ENCODE results near the gene TAF7. TPM values are rescaled to one million over a fixed set of nuclear protein-coding genes. Genes with fewer than 3 reads are reported as not detected.
"Not testable (repeated sequence)": the region's sequence is repeated elsewhere in the genome, so short reads cannot be mapped to it uniquely, and the experiment has no call there.

Gene TAF7
- total and polyA plus RNA-seq, 4 donors = 53.5 to 79.1 (median 62.6) TPM

DNA sequence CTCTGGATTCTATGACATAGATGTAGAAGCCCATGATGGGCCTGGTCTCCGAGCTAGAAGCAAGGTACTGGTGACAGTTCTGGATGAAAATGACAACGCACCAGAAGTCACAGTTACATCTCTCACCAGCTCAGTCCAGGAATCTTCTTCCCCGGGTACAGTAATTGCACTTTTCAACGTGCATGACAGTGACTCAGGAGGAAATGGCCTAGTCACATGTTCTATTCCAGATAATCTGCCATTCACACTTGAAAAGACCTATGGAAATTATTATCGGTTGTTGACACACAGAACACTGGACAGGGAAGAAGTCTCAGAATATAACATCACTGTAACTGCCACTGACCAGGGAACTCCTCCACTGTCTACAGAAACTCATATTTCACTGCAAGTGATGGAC lies 35.5 kb upstream of the TAF7 start:
- ATAC-seq (ENCODE audit: low FRiP score) (no peak), DNase-seq (no peak)
- H3K27ac ChIP-seq (ENCODE audit: low read depth in 1 of 2, low read length in 2 of 2) = no peak overlapping the region
- H3K4me3 ChIP-seq (ENCODE audit: low read length in 2 of 2) = no peak overlapping the region
- no peaks in the 10 kb centered on the region for H3K4me1 ChIP-seq (ENCODE audit: control insufficient read depth in 1 of 2, insufficient read depth in 2 of 2, low read length in 2 of 2)
- intact Hi-C loops (cut with DNase I) = loop anchor here in 1 of 2 donors (10.0 kb wide), 1 partner anchor 121 kb away; no protein-coding TSS in a partner anchor
- peaks cover 38% of the 10 kb centered on the region for H3K9me3 ChIP-seq (ENCODE audit: control insufficient read depth, low read length)
- H3K36me3 ChIP-seq (ENCODE audit: control insufficient read depth in 1 of 2, insufficient read depth in 2 of 2, low read length in 1 of 2) = no peaks in the 10 kb centered on the region
- no peaks in the 10 kb centered on the region for H3K27me3 ChIP-seq (ENCODE audit: control insufficient read depth in 1 of 2, insufficient read depth in 2 of 2, low read length in 1 of 2)
- WGBS, 2 donors = 66 to 68% methylated on average over 5 of the region's 5 CpGs

GRCh38 chr5:141355641-141356040 lies 35.1 kb upstream of the TAF7 start:
- DNase-seq = peak in 1 of 2 donors; percentile 46
- WGBS, 2 donors = 45 to 46% methylated on average over 24 of the region's 24 CpGs
- H3K27ac ChIP-seq (ENCODE audit: low read depth in 1 of 2, low read length in 2 of 2) = no peak overlapping the region
- no peaks in the 10 kb centered on the region for H3K4me1 ChIP-seq (ENCODE audit: control insufficient read depth in 1 of 2, insufficient read depth in 2 of 2, low read length in 2 of 2)
- H3K4me3 ChIP-seq (ENCODE audit: low read length in 2 of 2) = no peak overlapping the region
- H3K36me3 ChIP-seq (ENCODE audit: control insufficient read depth in 1 of 2, insufficient read depth in 2 of 2, low read length in 1 of 2) = no peaks in the 10 kb centered on the region
- peaks cover 41% of the 10 kb centered on the region for H3K9me3 ChIP-seq (ENCODE audit: control insufficient read depth, low read length)
- intact Hi-C loops (cut with DNase I) = loop anchor here in 1 of 2 donors (10.0 kb wide), 1 partner anchor 121 kb away; no protein-coding TSS in a partner anchor
- no peaks in the 10 kb centered on the region for H3K27me3 ChIP-seq (ENCODE audit: control insufficient read depth in 1 of 2, insufficient read depth in 2 of 2, low read length in 1 of 2)
- ATAC-seq (ENCODE audit: low FRiP score) = no peak

- no peak for ATAC-seq (ENCODE audit: low FRiP score)
- intact Hi-C loops (cut with DNase I) = loop anchor here in 1 of 2 donors (10.0 kb wide), 1 partner anchor 120 kb away; no protein-coding TSS in a partner anchor
- H3K4me3 ChIP-seq (ENCODE audit: low read length in 2 of 2) = no peak within 1 kb of the TSS
- DNase-seq = peak in 1 of 2 donors; percentile 59
- 7 to 15% methylated on average over 29 of the region's 29 CpGs for WGBS, 2 donors
- H3K4me1 ChIP-seq (ENCODE audit: control insufficient read depth in 1 of 2, insufficient read depth in 2 of 2, low read length in 2 of 2) = no peaks in the 10 kb centered on the region
- H3K9me3 ChIP-seq (ENCODE audit: control insufficient read depth, low read length) = peaks cover 40% of the 10 kb centered on the region
- H3K36me3 ChIP-seq (ENCODE audit: control insufficient read depth in 1 of 2, insufficient read depth in 2 of 2, low read length in 1 of 2) = no peaks in the 10 kb centered on the region
- H3K27ac ChIP-seq (ENCODE audit: low read depth in 1 of 2, low read length in 2 of 2) = no peak within 1 kb of the TSS
- no peaks in the 10 kb centered on the region for H3K27me3 ChIP-seq (ENCODE audit: control insufficient read depth in 1 of 2, insufficient read depth in 2 of 2, low read length in 1 of 2)
Observed at GRCh38 chr5:141354900-141355469, 34.4 kb upstream of the TAF7 start, which contains the start of gene PCDHGA4. TSS of gene PCDHGA4 (plus strand) at chr5:141355021. CDS start at chr5:141355108, 87 bp downstream.

DNA sequence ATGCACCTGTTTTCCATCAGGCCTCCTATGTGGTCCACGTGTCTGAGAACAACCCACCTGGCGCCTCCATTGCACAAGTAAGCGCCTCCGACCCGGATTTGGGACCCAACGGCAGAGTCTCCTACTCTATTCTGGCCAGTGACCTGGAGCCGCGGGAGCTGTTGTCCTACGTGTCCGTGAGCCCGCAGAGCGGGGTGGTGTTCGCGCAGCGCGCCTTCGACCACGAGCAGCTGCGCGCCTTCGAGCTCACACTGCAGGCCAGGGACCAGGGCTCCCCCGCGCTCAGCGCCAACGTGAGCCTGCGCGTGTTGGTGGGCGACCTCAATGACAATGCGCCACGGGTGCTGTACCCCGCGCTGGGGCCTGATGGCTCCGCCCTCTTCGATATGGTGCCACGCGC lies 31.0 kb upstream of the TAF7 start:
- no peaks in the 10 kb centered on the region for H3K4me1 ChIP-seq (ENCODE audit: control insufficient read depth in 1 of 2, insufficient read depth in 2 of 2, low read length in 2 of 2)
- intact Hi-C loops (cut with DNase I) = loop anchor here in 1 of 2 donors (10.0 kb wide), 1 partner anchor 117 kb away; no protein-coding TSS in a partner anchor
- DNase-seq (peak in 1 of 2 donors; percentile 44), ATAC-seq (ENCODE audit: low FRiP score) (no peak)
- H3K27me3 ChIP-seq (ENCODE audit: control insufficient read depth in 1 of 2, insufficient read depth in 2 of 2, low read length in 1 of 2) = no peaks in the 10 kb centered on the region
- H3K9me3 ChIP-seq (ENCODE audit: control insufficient read depth, low read length) = peaks cover 35% of the 10 kb centered on the region
- no peaks in the 10 kb centered on the region for H3K36me3 ChIP-seq (ENCODE audit: control insufficient read depth in 1 of 2, insufficient read depth in 2 of 2, low read length in 1 of 2)
- 28 to 29% methylated on average over 27 to 36 of the region's 36 CpGs for WGBS, 2 donors
- no peak overlapping the region for H3K27ac ChIP-seq (ENCODE audit: low read depth in 1 of 2, low read length in 2 of 2)
- H3K4me3 ChIP-seq (ENCODE audit: low read length in 2 of 2) = peak overlapping the region in 1 of 2 donors; percentile 38

DNA sequence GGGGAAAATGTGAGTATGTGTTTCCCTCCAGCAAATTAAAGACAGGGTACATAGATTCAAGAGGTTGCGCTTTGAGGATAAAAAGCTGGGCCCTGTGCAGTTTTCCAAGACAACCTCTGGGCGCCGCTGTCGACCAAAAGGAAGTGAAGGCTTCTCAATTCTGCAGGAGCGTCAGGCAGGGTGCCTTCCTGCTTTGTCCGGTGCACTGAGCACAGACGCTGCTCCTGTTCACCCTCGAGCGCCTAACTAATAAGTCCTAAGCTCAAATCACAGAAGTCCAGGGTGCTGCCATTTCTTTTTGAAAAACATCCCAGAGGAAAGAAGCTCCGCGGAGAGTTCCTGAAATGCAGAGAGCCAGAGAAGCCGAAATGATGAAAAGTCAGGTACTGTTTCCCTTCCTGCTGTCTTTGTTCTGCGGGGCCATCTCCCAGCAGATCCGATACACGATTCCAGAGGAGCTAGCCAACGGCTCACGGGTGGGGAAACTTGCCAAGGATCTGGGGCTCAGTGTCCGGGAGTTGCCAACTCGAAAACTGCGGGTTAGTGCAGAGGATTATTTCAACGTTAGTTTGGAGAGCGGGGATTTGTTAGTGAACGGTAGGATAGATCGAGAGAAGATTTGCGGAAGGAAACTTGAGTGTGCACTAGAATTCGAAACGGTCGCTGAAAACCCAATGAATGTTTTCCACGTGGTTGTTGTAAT lies 29.5 kb upstream of the TAF7 start, which contains the start of gene PCDHGB1:
Gene PCDHGB1, plus strand, starts transcription at position 183 of the 703 bp plus-strand sequence. Its CDS starts 162 bp downstream, at position 345.
- Histone ChIP-seq H3K4me1 (ENCODE audit: control insufficient read depth in 1 of 2, insufficient read depth in 2 of 2, low read length in 2 of 2) (no peaks in the 10 kb centered on the region), H3K27ac (ENCODE audit: low read depth in 1 of 2, low read length in 2 of 2) (no peak within 1 kb of the TSS), H3K36me3 (ENCODE audit: control insufficient read depth in 1 of 2, insufficient read depth in 2 of 2, low read length in 1 of 2) (no peaks in the 10 kb centered on the region), H3K27me3 (ENCODE audit: control insufficient read depth in 1 of 2, insufficient read depth in 2 of 2, low read length in 1 of 2) (no peaks in the 10 kb centered on the region), H3K9me3 (ENCODE audit: control insufficient read depth, low read length) (peaks cover 34% of the 10 kb centered on the region), H3K4me3 (ENCODE audit: low read length in 2 of 2) (no peak within 1 kb of the TSS)
- 21 to 23% methylated on average over 29 of the region's 29 CpGs for WGBS, 2 donors
- DNase-seq (peak in 1 of 2 donors; percentile 62), ATAC-seq (ENCODE audit: low FRiP score) (no peak)
- intact Hi-C loops (cut with DNase I) = loop anchor here in 1 of 2 donors (10.0 kb wide), 1 partner anchor 115 kb away; no protein-coding TSS in a partner anchor

DNA sequence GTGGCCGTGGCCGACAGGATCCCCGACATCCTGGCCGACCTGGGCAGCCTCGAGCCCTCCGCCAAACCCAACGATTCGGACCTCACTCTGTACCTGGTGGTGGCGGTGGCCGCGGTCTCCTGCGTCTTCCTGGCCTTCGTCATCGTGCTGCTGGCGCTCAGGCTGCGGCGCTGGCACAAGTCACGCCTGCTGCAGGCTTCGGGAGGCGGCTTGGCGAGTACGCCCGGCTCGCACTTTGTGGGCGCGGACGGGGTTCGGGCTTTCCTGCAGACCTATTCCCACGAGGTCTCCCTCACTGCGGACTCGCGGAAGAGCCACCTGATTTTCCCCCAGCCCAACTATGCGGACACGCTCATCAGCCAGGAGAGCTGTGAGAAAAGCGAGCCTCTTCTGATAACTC lies 25.4 kb upstream of the TAF7 start:
- H3K4me3 ChIP-seq (ENCODE audit: low read length in 2 of 2); H3K27me3 ChIP-seq (ENCODE audit: control insufficient read depth in 1 of 2, insufficient read depth in 2 of 2, low read length in 1 of 2); H3K27ac ChIP-seq (ENCODE audit: low read depth in 1 of 2, low read length in 2 of 2); intact Hi-C loops (cut with DNase I); ATAC-seq (ENCODE audit: low FRiP score); DNase-seq; H3K36me3 ChIP-seq (ENCODE audit: control insufficient read depth in 1 of 2, insufficient read depth in 2 of 2, low read length in 1 of 2); H3K4me1 ChIP-seq (ENCODE audit: control insufficient read depth in 1 of 2, insufficient read depth in 2 of 2, low read length in 2 of 2): not testable (repeated sequence)
- H3K9me3 ChIP-seq (ENCODE audit: control insufficient read depth, low read length) = peaks cover 33% of the 10 kb centered on the region
- WGBS, 2 donors = 32 to 37% methylated on average over 26 to 29 of the region's 35 CpGs

GRCh38 chr5:141345327-141345726 lies 24.7 kb upstream of the TAF7 start:
- ATAC-seq (ENCODE audit: low FRiP score) (no peak), DNase-seq (no peak)
- WGBS, 2 donors = 26 to 33% methylated on average over 20 of the region's 20 CpGs
- peaks cover 36% of the 10 kb centered on the region for H3K9me3 ChIP-seq (ENCODE audit: control insufficient read depth, low read length)
- no peaks in the 10 kb centered on the region for H3K4me1 ChIP-seq (ENCODE audit: control insufficient read depth in 1 of 2, insufficient read depth in 2 of 2, low read length in 2 of 2)
- intact Hi-C loops (cut with DNase I) = no loop called here
- H3K36me3 ChIP-seq (ENCODE audit: control insufficient read depth in 1 of 2, insufficient read depth in 2 of 2, low read length in 1 of 2) = no peaks in the 10 kb centered on the region
- H3K4me3 ChIP-seq (ENCODE audit: low read length in 2 of 2) = no peak overlapping the region
- peaks cover 0 to 1% of the 10 kb centered on the region in 2 donors for H3K27me3 ChIP-seq (ENCODE audit: control insufficient read depth in 1 of 2, insufficient read depth in 2 of 2, low read length in 1 of 2)
- no peak overlapping the region for H3K27ac ChIP-seq (ENCODE audit: low read depth in 1 of 2, low read length in 2 of 2)

DNA sequence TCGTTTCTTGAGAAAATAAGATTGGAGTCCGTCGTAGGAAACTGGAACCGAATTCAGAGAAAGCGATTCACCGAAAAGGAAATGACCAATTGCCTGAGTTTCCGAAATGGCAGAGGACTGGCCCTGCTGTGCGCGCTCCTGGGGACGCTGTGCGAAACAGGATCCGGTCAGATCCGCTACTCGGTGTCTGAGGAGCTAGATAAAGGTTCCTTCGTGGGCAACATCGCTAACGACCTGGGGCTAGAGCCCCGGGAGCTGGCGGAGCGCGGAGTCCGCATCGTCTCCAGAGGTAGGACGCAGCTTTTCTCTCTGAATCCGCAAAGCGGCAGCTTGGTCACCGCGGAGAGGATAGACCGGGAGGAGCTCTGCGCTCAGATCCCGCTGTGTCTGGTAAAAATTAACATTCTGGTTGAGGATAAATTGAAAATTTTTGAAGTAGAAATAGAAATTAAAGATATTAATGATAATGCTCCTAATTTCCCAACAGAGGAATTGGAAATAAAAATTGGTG lies 23.4 kb upstream of the TAF7 start:
- peaks cover 0 to 1% of the 10 kb centered on the region in 2 donors for H3K27me3 ChIP-seq (ENCODE audit: control insufficient read depth in 1 of 2, insufficient read depth in 2 of 2, low read length in 1 of 2)
- ATAC-seq (ENCODE audit: low FRiP score) (no peak), DNase-seq (no peak)
- H3K4me3 ChIP-seq (ENCODE audit: low read length in 2 of 2) = peak overlapping the region; percentile 29 to 35
- no peaks in the 10 kb centered on the region for H3K36me3 ChIP-seq (ENCODE audit: control insufficient read depth in 1 of 2, insufficient read depth in 2 of 2, low read length in 1 of 2)
- no peak overlapping the region for H3K27ac ChIP-seq (ENCODE audit: low read depth in 1 of 2, low read length in 2 of 2)
- intact Hi-C loops (cut with DNase I) = no loop called here
- peaks cover 36% of the 10 kb centered on the region for H3K9me3 ChIP-seq (ENCODE audit: control insufficient read depth, low read length)
- WGBS, 2 donors = 19 to 23% methylated on average over 31 of the region's 31 CpGs
- no peaks in the 10 kb centered on the region for H3K4me1 ChIP-seq (ENCODE audit: control insufficient read depth in 1 of 2, insufficient read depth in 2 of 2, low read length in 2 of 2)
